HG03280 (cell line): ENCODE measurements around the gene PBX1.

Source experiments
- ATAC-seq: cut with Tn5 transposase; IDR thresholded peaks from one replicate; pipeline ENCODE4 v1.9.1; 2021; ENCODE audit warnings: mild to moderate bottlenecking, moderate library complexity; ENCODE audit not compliant: unreplicated experiment

Gene PBX1

DNA sequence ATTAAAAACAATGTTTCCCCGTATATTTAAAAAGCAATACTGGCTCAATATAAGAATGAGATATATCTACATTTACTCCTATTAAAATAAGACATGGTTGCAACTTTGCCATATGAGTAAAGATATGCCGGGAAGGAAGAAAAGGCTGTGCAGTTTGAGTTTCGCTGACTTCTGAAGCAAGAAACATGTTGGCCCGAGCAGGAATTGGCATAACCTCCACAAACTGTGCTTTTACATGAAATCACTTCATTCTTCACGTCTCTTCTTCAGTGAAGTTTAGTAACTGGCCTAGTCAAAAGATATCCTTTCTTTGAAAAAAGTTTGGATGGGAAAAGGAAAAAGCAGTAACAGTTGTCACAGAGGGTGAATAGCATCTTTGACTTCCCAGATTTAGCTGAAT, 342.0 kb downstream of the PBX1 start:
- ATAC-seq, result no peak
